ENCODE results near the gene PAM. TPM values are rescaled to one million over a fixed set of nuclear protein-coding genes. Genes with fewer than 3 reads are reported as not detected.
"Not testable (repeated sequence)": the region's sequence is repeated elsewhere in the genome, so short reads cannot be mapped to it uniquely, and the experiment has no call there.

Gene PAM
- total RNA-seq, 1 experiment from 2014 or later, result 142 TPM

GRCh38 chr5:102743900-102744299 is 11.2 kb upstream of the PAM start:
- DNase-seq, result no peak
- no peaks in the 10 kb centered on the region for H3K36me3 Mint-ChIP-seq (ENCODE audit: insufficient read depth, unreplicated experiment)
- no peak overlapping the region for H3K27ac Mint-ChIP-seq (ENCODE audit: unreplicated experiment)
- CTCF ChIA-PET, result no interaction called here
- intact Hi-C loops (cut with micrococcal nuclease; ENCODE audit: unreplicated experiment), result no loop called here
- H3K27me3 Mint-ChIP-seq (ENCODE audit: unreplicated experiment), result no peaks in the 10 kb centered on the region
- no peaks in the 10 kb centered on the region for H3K9me3 Mint-ChIP-seq (ENCODE audit: low read depth, unreplicated experiment)
- no peak for TF ChIP-seq CTCF (IDR thresholded peaks at IDR 0.05; ENCODE audit: unreplicated experiment)
- peaks cover 3% of the 10 kb centered on the region for H3K4me1 Mint-ChIP-seq (ENCODE audit: low read depth, unreplicated experiment)
- no TSS peak for BruUV-seq (replicated peaks)
- no peak overlapping the region for H3K4me3 Mint-ChIP-seq (ENCODE audit: low read depth, unreplicated experiment)

GRCh38 chr5:102747386-102748166 is 7.5 kb upstream of the PAM start:
- intact Hi-C loops (cut with micrococcal nuclease; ENCODE audit: unreplicated experiment), result no loop called here
- DNase-seq, result no peak
- Mint-ChIP-seq H3K36me3 (ENCODE audit: insufficient read depth, unreplicated experiment) (no peaks in the 10 kb centered on the region), H3K27ac (ENCODE audit: unreplicated experiment) (no peak overlapping the region), H3K4me1 (ENCODE audit: low read depth, unreplicated experiment) (peaks cover 17% of the 10 kb centered on the region), H3K4me3 (ENCODE audit: low read depth, unreplicated experiment) (no peak overlapping the region), H3K27me3 (ENCODE audit: unreplicated experiment) (no peaks in the 10 kb centered on the region), H3K9me3 (ENCODE audit: low read depth, unreplicated experiment) (no peaks in the 10 kb centered on the region)
- TF ChIP-seq CTCF (IDR thresholded peaks at IDR 0.05; ENCODE audit: unreplicated experiment), result no peak
- no TSS peak for BruUV-seq (replicated peaks)
- CTCF ChIA-PET, result no interaction called here

DNA sequence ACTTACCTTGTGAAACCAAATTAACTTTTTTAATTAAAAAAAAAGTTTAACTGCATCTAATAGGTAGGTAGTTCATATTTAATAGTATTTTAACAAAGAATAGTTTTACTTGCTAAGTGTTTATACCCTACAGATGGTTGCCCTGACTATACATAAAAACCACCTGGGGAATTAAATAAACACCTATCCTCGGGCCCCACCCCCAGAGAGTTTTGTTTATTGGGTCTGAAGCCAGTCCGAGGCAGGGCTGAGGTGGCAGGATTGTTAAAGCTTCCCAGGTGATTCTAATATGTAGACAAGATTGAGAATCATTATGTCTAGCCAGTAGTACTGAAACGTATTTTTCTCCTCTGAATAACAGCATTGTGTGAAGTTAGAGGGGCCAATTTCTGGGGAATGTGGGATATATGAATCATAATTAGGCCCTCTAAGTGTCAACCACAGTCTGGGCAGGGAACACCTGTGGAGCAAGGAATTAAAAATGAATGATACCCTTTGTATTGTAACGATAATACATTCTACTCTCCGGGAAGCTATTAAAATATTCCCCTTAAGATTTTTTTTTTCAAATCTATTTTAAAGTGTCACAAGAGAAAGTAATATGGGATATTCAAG is 5.6 kb upstream of the PAM start:
- Mint-ChIP-seq H3K4me3 (ENCODE audit: low read depth, unreplicated experiment) (no peak overlapping the region), H3K27me3 (ENCODE audit: unreplicated experiment) (no peaks in the 10 kb centered on the region), H3K36me3 (ENCODE audit: insufficient read depth, unreplicated experiment) (peaks cover 10% of the 10 kb centered on the region), H3K4me1 (ENCODE audit: low read depth, unreplicated experiment) (peaks cover 28% of the 10 kb centered on the region), H3K27ac (ENCODE audit: unreplicated experiment) (peak overlapping the region; percentile 39), H3K9me3 (ENCODE audit: low read depth, unreplicated experiment) (no peaks in the 10 kb centered on the region)
- CTCF ChIA-PET, result interaction anchor here (1.0 kb wide), 1 partner anchor 34 kb away, joined by 7 read pairs; no protein-coding TSS in a partner anchor
- no TSS peak for BruUV-seq (replicated peaks)
- no peak for TF ChIP-seq CTCF (IDR thresholded peaks at IDR 0.05; ENCODE audit: unreplicated experiment)
- DNase-seq, result peak; percentile 62
- intact Hi-C loops (cut with micrococcal nuclease; ENCODE audit: unreplicated experiment), result no loop called here

DNA sequence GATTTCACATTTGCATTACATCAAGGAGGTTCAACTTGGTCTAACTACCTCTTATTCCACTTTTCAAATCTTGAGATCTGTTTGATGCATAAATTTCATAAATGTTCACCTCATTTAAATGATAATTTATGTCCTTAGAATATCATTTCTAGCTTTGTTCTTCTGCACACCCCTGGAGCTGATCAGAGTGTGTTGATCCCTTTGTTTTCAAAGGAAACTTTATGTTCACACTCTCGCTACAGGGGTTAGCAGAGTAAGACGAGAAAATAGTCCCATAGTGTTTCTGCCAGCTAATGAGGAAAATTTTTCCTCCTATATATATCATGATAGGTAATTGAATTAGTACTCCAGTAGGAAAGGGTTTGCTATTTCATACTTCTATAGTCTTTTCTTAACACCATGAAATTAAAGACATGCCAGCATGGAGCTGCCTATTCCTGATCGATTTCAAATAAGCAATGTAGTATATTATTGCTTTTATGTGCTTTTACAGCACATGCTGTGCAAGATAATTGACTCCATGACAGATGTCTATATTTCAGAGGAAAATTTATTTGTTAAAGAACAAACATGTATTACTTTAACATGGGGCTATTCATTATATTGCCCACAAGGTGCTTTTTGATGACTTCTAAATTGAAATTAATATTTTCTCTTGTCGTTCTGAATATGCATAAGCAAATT is 4.8 kb upstream of the PAM start:
- no peaks in the 10 kb centered on the region for H3K9me3 Mint-ChIP-seq (ENCODE audit: low read depth, unreplicated experiment)
- no TSS peak for BruUV-seq (replicated peaks)
- no peaks in the 10 kb centered on the region for H3K27me3 Mint-ChIP-seq (ENCODE audit: unreplicated experiment)
- CTCF ChIA-PET, result interaction anchor here (0.6 to 1.0 kb wide), 2 partner anchors 33 to 35 kb away, joined by 5 to 7 read pairs; no protein-coding TSS in a partner anchor
- intact Hi-C loops (cut with micrococcal nuclease; ENCODE audit: unreplicated experiment), result no loop called here
- H3K27ac Mint-ChIP-seq (ENCODE audit: unreplicated experiment), result peak overlapping the region; percentile 39
- TF ChIP-seq CTCF (IDR thresholded peaks at IDR 0.05; ENCODE audit: unreplicated experiment), result no peak
- H3K4me1 Mint-ChIP-seq (ENCODE audit: low read depth, unreplicated experiment), result peaks cover 29% of the 10 kb centered on the region
- DNase-seq, result no peak
- H3K4me3 Mint-ChIP-seq (ENCODE audit: low read depth, unreplicated experiment), result no peak overlapping the region
- H3K36me3 Mint-ChIP-seq (ENCODE audit: insufficient read depth, unreplicated experiment), result peaks cover 18% of the 10 kb centered on the region

DNA sequence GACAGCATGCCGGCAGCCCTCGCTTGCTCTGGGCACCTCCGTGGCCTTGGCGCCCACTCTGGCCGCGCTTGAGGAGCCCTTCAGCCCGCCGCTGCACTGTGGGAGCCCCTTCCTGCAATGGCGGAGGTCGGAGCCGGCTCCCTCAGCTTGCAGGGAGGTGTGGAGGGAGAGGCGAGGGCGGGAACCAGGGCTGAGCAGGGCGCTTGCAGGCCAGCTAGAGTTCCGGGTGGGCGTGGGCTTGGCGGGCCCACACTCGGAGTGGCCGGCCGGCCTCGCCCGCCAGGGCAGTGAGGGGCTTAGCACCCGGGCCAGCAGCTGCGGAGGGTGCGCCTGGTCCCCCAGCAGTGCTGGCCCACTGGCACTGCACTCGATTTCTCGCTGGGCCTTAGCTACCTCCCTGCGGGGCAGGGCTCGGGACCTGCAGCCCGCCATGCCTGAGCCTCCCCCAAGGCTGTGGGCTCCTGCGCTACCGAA is 3.2 kb upstream of the PAM start:
- H3K4me3 Mint-ChIP-seq (ENCODE audit: low read depth, unreplicated experiment); H3K27ac Mint-ChIP-seq (ENCODE audit: unreplicated experiment); H3K27me3 Mint-ChIP-seq (ENCODE audit: unreplicated experiment); DNase-seq; H3K9me3 Mint-ChIP-seq (ENCODE audit: low read depth, unreplicated experiment); intact Hi-C loops (cut with micrococcal nuclease; ENCODE audit: unreplicated experiment); BruUV-seq (replicated peaks); CTCF ChIA-PET: not testable (repeated sequence)
- H3K4me1 Mint-ChIP-seq (ENCODE audit: low read depth, unreplicated experiment), result peaks cover 38% of the 10 kb centered on the region
- peaks cover 29% of the 10 kb centered on the region for H3K36me3 Mint-ChIP-seq (ENCODE audit: insufficient read depth, unreplicated experiment)
